OCI-LY7 (cell line): ENCODE results near the gene NFYB.

Source experiments
- EZH2phosphoT487 ChIP-seq: fragments of 200-600 bp; sonication (generic); IDR thresholded peaks from 2 replicates; pipeline ENCODE4 v1.6.1; 2018; ENCODE audit warnings: low read depth, borderline replicate concordance, mild to moderate bottlenecking, mixed run types, antibody characterized with exemption, low read length, moderate library complexity, mixed read lengths
- TF ChIP-seq, protein P1 (sequence below): fragments of 200-600 bp; sonication (generic); conservative IDR thresholded peaks from 2 replicates; pipeline ENCODE4 v1.5.1; 2014; ENCODE audit warnings: mild to moderate bottlenecking, antibody characterized with exemption, low read length, moderate library complexity, mixed read lengths

DNA sequence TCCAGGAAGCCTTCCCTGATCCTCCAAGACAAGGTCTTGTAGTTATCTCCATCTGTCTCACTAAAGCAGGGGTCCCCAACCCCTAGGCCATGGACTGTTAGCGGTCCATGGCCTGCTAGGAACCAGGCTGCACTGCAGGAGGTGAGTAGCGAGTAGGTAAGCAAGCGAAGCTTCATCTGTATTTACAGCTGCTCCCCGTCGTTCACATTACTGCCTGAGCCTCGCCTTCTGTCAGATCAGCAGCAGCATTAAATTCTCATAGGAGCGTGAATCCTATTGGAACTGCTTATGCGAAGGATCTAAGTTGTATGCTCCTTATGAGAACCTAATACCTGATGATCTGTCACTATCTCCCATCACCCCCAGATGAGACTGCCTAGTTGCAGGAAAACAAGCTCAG lies 12.4 kb upstream of the NFYB start:
- TF ChIP-seq, protein P1, sequence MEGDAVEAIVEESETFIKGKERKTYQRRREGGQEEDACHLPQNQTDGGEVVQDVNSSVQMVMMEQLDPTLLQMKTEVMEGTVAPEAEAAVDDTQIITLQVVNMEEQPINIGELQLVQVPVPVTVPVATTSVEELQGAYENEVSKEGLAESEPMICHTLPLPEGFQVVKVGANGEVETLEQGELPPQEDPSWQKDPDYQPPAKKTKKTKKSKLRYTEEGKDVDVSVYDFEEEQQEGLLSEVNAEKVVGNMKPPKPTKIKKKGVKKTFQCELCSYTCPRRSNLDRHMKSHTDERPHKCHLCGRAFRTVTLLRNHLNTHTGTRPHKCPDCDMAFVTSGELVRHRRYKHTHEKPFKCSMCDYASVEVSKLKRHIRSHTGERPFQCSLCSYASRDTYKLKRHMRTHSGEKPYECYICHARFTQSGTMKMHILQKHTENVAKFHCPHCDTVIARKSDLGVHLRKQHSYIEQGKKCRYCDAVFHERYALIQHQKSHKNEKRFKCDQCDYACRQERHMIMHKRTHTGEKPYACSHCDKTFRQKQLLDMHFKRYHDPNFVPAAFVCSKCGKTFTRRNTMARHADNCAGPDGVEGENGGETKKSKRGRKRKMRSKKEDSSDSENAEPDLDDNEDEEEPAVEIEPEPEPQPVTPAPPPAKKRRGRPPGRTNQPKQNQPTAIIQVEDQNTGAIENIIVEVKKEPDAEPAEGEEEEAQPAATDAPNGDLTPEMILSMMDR = no peak
- TF ChIP-seq EZH2phosphoT487 = no peak
